Measurements from ENCODE around the gene AURKB.
"Not testable (repeated sequence)": the region's sequence is repeated elsewhere in the genome, so short reads cannot be mapped to it uniquely, and the experiment has no call there.

AURKB gene

DNA sequence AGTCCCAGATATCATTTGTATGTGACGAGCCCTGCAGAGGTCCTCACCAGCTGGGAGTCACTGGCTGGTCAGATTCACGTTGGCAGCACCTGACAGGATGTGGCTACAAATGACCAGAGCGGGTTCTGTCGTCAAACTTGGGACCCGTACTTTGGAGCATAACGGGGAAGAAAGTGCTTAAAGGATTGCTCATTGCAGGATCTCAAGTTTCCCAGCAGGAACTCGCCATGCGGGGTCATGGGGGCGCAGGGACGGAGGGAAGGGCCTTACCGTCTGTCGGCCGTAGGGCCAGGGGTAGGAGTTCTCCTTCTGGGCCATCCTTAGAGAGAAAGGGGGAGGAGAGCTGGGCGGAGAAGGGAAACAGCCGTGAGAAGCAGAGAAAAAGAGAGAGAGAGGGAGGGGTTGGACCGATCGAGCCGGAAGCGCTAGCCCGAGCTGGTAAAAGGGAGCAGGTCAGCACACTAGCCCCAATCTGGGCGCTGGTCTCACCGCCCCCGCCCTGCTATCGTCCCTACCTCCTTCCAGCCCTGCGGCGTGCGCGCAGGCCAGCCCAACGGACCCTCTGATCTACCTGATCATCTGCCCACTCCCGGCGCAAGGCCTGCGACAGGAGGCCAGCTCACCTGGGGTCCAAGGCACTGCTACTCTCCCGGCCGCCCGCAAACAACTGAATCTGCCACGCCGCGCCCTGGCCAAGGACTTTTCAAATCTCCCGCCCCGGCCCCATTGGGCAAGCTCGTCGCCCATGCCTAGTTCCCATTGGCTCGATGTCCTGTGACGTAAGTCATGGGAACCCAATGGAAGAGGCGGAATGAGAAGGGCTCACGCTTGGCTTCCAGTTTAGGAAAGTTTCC, at the start of gene AURKB:
TSS of gene AURKB (minus strand) at position 669 of the 854 bp plus-strand sequence. CDS start at position 318, 351 bp downstream.
- Histone ChIP-seq H3K4me1 (ENCODE audit: control insufficient read depth in 2 of 2, insufficient read depth in 2 of 2, low read length in 2 of 2) (peaks cover 9 to 11% of the 10 kb centered on the region in 2 donors), H3K36me3 (ENCODE audit: control insufficient read depth in 2 of 2, insufficient read depth in 2 of 2, low read length in 2 of 2) (no peaks in the 10 kb centered on the region), H3K9me3 (ENCODE audit: control insufficient read depth in 2 of 2, low read length in 2 of 2) (no peaks in the 10 kb centered on the region), H3K27me3 (ENCODE audit: control insufficient read depth in 2 of 2, insufficient read depth in 2 of 2, low read length in 2 of 2) (no peaks in the 10 kb centered on the region), H3K27ac (ENCODE audit: low read depth in 2 of 2, low read length in 2 of 2) (peak within 1 kb of the TSS; percentile 65 to 71), H3K4me3 (ENCODE audit: low read length in 2 of 2) (peak within 1 kb of the TSS; percentile 75 to 90), H3K9ac (ENCODE audit: low read depth in 1 of 2, low read length in 2 of 2) (peak within 1 kb of the TSS; percentile 69 to 72)

DNA sequence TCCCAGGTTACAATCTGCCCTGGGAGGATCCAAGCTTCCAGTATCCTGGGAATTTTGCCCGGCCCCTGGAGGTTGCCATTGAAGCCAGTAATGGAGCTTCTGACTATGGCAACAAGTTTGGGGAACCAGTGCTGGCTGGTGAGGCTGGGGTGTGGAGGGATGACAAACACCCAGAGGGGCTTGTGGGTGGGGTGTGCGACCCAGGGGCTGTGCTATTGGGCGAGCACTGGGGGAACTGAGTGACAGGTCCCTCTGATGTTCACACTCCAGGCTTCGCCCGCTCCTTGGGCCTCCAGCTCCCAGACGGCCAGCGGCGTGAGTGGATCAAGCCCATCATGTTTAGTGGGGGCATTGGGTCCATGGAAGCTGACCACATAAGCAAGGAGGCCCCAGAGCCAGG, 47.4 kb upstream of the AURKB start:
- H3K27ac ChIP-seq (ENCODE audit: low read depth in 2 of 2, low read length in 2 of 2): no peak overlapping the region
- no peaks in the 10 kb centered on the region for H3K27me3 ChIP-seq (ENCODE audit: control insufficient read depth in 2 of 2, insufficient read depth in 2 of 2, low read length in 2 of 2)
- no peak overlapping the region for H3K4me3 ChIP-seq (ENCODE audit: low read length in 2 of 2)
- H3K4me1 ChIP-seq (ENCODE audit: control insufficient read depth in 2 of 2, insufficient read depth in 2 of 2, low read length in 2 of 2): no peaks in the 10 kb centered on the region
- H3K36me3 ChIP-seq (ENCODE audit: control insufficient read depth in 2 of 2, insufficient read depth in 2 of 2, low read length in 2 of 2): peaks cover 10 to 30% of the 10 kb centered on the region in 2 donors
- no peaks in the 10 kb centered on the region for H3K9me3 ChIP-seq (ENCODE audit: control insufficient read depth in 2 of 2, low read length in 2 of 2)
- no peak overlapping the region for H3K9ac ChIP-seq (ENCODE audit: low read depth in 1 of 2, low read length in 2 of 2)

DNA sequence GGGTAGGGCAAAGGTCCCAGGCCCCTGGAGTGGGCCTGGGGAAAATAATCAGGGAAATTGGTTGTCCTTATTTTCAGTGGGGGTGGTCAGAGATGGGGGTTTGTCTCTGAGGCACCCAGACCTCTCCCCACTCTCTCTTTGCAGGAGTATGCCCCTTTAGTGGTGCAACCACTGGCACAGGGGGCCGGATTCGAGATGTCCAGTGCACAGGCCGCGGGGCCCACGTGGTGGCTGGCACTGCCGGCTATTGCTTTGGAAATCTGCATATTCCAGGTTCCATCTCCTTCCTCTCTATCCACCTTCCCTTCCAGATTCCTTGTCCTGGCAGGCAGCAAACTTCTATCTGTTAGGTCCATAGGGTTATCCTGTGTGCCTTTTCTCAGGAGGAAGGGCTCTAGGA, 46.3 kb upstream of the AURKB start:
- Histone ChIP-seq H3K27me3 (ENCODE audit: control insufficient read depth in 2 of 2, insufficient read depth in 2 of 2, low read length in 2 of 2) (no peaks in the 10 kb centered on the region), H3K9ac (ENCODE audit: low read depth in 1 of 2, low read length in 2 of 2) (no peak overlapping the region), H3K4me3 (ENCODE audit: low read length in 2 of 2) (no peak overlapping the region), H3K9me3 (ENCODE audit: control insufficient read depth in 2 of 2, low read length in 2 of 2) (no peaks in the 10 kb centered on the region), H3K27ac (ENCODE audit: low read depth in 2 of 2, low read length in 2 of 2) (no peak overlapping the region), H3K4me1 (ENCODE audit: control insufficient read depth in 2 of 2, insufficient read depth in 2 of 2, low read length in 2 of 2) (no peaks in the 10 kb centered on the region), H3K36me3 (ENCODE audit: control insufficient read depth in 2 of 2, insufficient read depth in 2 of 2, low read length in 2 of 2) (peaks cover 10 to 28% of the 10 kb centered on the region in 2 donors)

DNA sequence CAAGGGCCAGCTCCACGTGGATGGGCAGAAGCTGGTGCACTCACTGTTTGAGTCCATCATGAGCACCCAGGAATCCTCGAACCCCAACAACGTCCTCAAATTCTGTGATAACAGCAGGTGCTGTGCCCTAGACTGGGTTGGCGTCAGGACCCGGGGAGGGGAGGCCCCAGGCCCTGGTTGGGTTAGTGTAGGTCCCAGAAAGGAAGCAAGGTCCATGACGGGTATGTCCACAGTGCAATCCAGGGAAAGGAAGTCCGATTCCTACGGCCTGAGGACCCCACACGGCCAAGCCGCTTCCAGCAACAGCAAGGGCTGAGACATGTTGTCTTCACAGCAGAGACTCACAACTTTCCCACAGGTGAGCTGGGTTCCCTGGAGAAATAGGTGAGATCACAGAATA, 45.9 kb upstream of the AURKB start:
- H3K27ac ChIP-seq (ENCODE audit: low read depth in 2 of 2, low read length in 2 of 2): no peak overlapping the region
- H3K36me3 ChIP-seq (ENCODE audit: control insufficient read depth in 2 of 2, insufficient read depth in 2 of 2, low read length in 2 of 2): peaks cover 10 to 28% of the 10 kb centered on the region in 2 donors
- H3K4me1 ChIP-seq (ENCODE audit: control insufficient read depth in 2 of 2, insufficient read depth in 2 of 2, low read length in 2 of 2): no peaks in the 10 kb centered on the region
- H3K4me3 ChIP-seq (ENCODE audit: low read length in 2 of 2): no peak overlapping the region
- no peak overlapping the region for H3K9ac ChIP-seq (ENCODE audit: low read depth in 1 of 2, low read length in 2 of 2)
- H3K9me3 ChIP-seq (ENCODE audit: control insufficient read depth in 2 of 2, low read length in 2 of 2): no peaks in the 10 kb centered on the region
- H3K27me3 ChIP-seq (ENCODE audit: control insufficient read depth in 2 of 2, insufficient read depth in 2 of 2, low read length in 2 of 2): no peaks in the 10 kb centered on the region

DNA sequence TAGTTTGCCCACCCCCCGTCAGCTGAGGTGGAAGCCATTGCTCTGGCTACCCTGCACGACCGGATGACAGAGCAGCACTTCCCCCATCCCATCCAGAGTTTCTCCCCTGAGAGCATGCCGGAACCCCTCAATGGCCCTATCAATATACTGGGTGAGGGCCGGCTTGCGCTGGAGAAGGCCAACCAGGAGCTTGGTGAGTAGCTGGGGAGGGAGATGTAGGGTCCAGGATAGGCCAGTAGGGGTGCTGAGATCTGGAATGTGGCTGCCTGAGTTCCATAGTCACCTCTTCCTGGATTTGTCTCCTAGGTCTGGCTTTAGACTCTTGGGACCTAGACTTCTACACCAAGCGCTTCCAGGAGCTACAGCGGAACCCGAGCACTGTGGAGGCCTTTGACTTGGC, 45.1 kb upstream of the AURKB start:
- Histone ChIP-seq H3K27ac (ENCODE audit: low read depth in 2 of 2, low read length in 2 of 2) (no peak overlapping the region), H3K9me3 (ENCODE audit: control insufficient read depth in 2 of 2, low read length in 2 of 2) (no peaks in the 10 kb centered on the region), H3K9ac (ENCODE audit: low read depth in 1 of 2, low read length in 2 of 2) (no peak overlapping the region), H3K36me3 (ENCODE audit: control insufficient read depth in 2 of 2, insufficient read depth in 2 of 2, low read length in 2 of 2) (peaks cover 10 to 28% of the 10 kb centered on the region in 2 donors), H3K4me3 (ENCODE audit: low read length in 2 of 2) (no peak overlapping the region), H3K4me1 (ENCODE audit: control insufficient read depth in 2 of 2, insufficient read depth in 2 of 2, low read length in 2 of 2) (no peaks in the 10 kb centered on the region), H3K27me3 (ENCODE audit: control insufficient read depth in 2 of 2, insufficient read depth in 2 of 2, low read length in 2 of 2) (no peaks in the 10 kb centered on the region)

DNA sequence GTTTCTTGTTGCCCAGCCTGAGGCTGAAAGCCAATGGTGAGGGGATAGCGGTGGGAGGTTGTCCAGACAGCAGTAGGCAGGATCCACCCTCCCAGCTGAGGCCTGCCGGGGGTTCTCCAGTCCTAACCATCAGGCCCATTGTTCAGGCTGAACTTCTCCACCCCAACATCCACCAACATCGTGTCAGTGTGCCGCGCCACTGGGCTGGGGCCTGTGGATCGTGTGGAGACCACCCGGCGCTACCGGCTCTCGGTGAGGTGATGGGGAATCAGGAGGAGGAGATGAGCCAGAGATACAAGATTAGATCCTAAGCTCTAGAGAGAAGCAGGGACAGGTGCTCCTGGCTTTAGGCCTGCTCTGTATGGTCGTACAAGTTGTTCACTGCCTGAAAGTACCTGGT, 44.5 kb upstream of the AURKB start:
- H3K27me3 ChIP-seq (ENCODE audit: control insufficient read depth in 2 of 2, insufficient read depth in 2 of 2, low read length in 2 of 2): no peaks in the 10 kb centered on the region
- H3K4me3 ChIP-seq (ENCODE audit: low read length in 2 of 2): no peak overlapping the region
- no peak overlapping the region for H3K9ac ChIP-seq (ENCODE audit: low read depth in 1 of 2, low read length in 2 of 2)
- H3K9me3 ChIP-seq (ENCODE audit: control insufficient read depth in 2 of 2, low read length in 2 of 2): no peaks in the 10 kb centered on the region
- no peak overlapping the region for H3K27ac ChIP-seq (ENCODE audit: low read depth in 2 of 2, low read length in 2 of 2)
- H3K4me1 ChIP-seq (ENCODE audit: control insufficient read depth in 2 of 2, insufficient read depth in 2 of 2, low read length in 2 of 2): peaks cover under 1 to 2% of the 10 kb centered on the region in 2 donors
- H3K36me3 ChIP-seq (ENCODE audit: control insufficient read depth in 2 of 2, insufficient read depth in 2 of 2, low read length in 2 of 2): peaks cover 10 to 28% of the 10 kb centered on the region in 2 donors

DNA sequence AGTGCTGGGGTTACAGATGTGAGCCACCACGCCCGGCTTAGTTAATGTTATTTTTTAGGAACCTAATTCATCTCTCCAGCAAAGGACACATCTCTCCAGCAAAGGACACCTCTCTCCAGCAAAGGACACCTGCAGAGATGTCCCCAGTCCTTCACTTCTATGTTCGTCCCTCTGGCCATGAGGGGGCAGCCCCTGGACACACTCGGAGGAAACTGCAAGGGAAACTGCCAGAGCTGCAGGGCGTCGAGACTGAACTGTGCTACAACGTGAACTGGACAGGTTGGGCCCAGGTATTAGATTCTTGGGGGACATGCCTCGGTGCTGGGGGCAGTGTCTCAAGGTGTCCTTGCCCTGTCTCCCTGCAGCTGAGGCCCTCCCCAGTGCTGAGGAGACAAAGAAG, 43.4 kb upstream of the AURKB start:
- H3K4me3 ChIP-seq (ENCODE audit: low read length in 2 of 2): no peak overlapping the region
- H3K36me3 ChIP-seq (ENCODE audit: control insufficient read depth in 2 of 2, insufficient read depth in 2 of 2, low read length in 2 of 2): peaks cover 10 to 28% of the 10 kb centered on the region in 2 donors
- no peaks in the 10 kb centered on the region for H3K9me3 ChIP-seq (ENCODE audit: control insufficient read depth in 2 of 2, low read length in 2 of 2)
- H3K4me1 ChIP-seq (ENCODE audit: control insufficient read depth in 2 of 2, insufficient read depth in 2 of 2, low read length in 2 of 2): peaks cover 8% of the 10 kb centered on the region in 2 donors
- no peaks in the 10 kb centered on the region for H3K27me3 ChIP-seq (ENCODE audit: control insufficient read depth in 2 of 2, insufficient read depth in 2 of 2, low read length in 2 of 2)
- H3K27ac ChIP-seq (ENCODE audit: low read depth in 2 of 2, low read length in 2 of 2): no peak overlapping the region
- H3K9ac ChIP-seq (ENCODE audit: low read depth in 1 of 2, low read length in 2 of 2): no peak overlapping the region

DNA sequence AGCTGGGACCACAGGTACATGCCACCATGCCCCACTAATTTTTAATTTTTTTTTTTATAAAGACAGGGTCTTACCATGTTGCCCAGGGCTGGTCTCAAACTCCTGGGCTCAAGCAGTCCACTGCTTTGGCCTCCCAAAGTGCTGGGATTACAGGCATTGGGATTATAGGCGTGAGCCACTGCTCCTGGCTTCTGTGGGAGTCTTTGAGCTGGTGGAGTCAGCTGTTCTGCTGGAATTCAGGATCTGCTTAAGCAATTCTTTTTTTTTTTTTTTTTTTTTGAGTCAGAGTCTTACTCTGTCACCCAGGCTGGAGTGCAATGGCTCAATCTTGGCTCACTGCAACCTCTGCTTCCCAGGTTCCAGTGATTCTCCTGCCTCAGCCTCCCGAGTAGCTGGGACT, 41.0 kb upstream of the AURKB start:
- not testable (repeated sequence) for H3K27ac ChIP-seq (ENCODE audit: low read depth in 2 of 2, low read length in 2 of 2); H3K9me3 ChIP-seq (ENCODE audit: control insufficient read depth in 2 of 2, low read length in 2 of 2); H3K9ac ChIP-seq (ENCODE audit: low read depth in 1 of 2, low read length in 2 of 2); H3K4me3 ChIP-seq (ENCODE audit: low read length in 2 of 2); H3K27me3 ChIP-seq (ENCODE audit: control insufficient read depth in 2 of 2, insufficient read depth in 2 of 2, low read length in 2 of 2)
- H3K36me3 ChIP-seq (ENCODE audit: control insufficient read depth in 2 of 2, insufficient read depth in 2 of 2, low read length in 2 of 2): peaks cover 3 to 20% of the 10 kb centered on the region in 2 donors
- peaks cover 10% of the 10 kb centered on the region in 2 donors for H3K4me1 ChIP-seq (ENCODE audit: control insufficient read depth in 2 of 2, insufficient read depth in 2 of 2, low read length in 2 of 2)

DNA sequence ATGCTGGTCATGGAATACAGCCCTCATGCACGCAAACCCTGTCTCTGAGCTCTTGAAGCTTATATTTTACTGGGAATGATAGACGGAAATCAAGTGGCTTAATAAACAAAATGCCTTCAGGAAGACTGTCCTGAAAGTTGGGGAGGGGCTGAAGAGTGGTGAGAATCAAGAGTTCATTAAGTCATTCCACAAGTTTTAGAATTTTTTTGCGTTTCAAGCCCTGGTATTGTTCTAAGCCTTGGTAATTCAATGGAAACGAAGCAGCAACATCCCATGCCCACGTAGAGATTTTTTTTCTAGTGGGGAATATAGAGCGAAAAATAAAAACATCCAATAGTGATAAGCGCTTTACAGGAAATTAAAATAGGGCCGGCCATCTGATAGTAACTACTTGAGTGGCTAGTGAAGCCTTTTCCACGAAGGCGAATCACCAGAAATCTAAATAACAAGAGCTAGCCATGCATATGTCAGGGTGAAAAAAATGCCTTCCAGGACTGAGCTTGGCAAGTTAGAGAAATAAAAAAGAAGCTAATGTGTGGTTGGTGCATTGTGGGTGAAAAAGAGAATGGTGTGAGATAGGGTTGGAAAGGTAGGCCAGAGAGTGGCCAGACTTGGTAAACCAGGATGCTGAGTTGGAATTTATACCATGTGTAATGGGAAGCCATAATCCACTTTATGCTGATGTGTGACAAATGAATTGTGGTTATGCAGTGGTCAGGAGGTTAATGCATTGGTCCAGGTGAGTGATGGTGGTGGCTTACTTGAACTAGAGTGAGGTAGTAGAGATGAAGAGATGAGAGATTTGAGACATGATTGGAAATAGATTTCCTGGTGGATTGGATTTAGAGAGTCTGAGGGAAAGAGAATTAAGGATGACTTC, 39.5 kb upstream of the AURKB start:
- H3K4me3 ChIP-seq (ENCODE audit: low read length in 2 of 2): peak overlapping the region; percentile 98
- H3K9ac ChIP-seq (ENCODE audit: low read depth in 1 of 2, low read length in 2 of 2): peak overlapping the region; percentile 94

More for the DNA sequence above, 39.5 kb upstream of the AURKB start:
- Histone ChIP-seq H3K9me3 (ENCODE audit: control insufficient read depth in 2 of 2, low read length in 2 of 2) (no peaks in the 10 kb centered on the region), H3K36me3 (ENCODE audit: control insufficient read depth in 2 of 2, insufficient read depth in 2 of 2, low read length in 2 of 2) (peaks cover 2 to 10% of the 10 kb centered on the region in 2 donors), H3K4me1 (ENCODE audit: control insufficient read depth in 2 of 2, insufficient read depth in 2 of 2, low read length in 2 of 2) (peaks cover 10% of the 10 kb centered on the region in 2 donors), H3K27me3 (ENCODE audit: control insufficient read depth in 2 of 2, insufficient read depth in 2 of 2, low read length in 2 of 2) (no peaks in the 10 kb centered on the region), H3K27ac (ENCODE audit: low read depth in 2 of 2, low read length in 2 of 2) (peak overlapping the region; percentile 97 to 100)

Measured in mucosa of rectum (tissue), 2 donors.